Measurements from ENCODE around the gene CCDC8. TPM values are rescaled to one million over a fixed set of nuclear protein-coding genes. Genes with fewer than 3 reads are reported as not detected.

The CCDC8 gene
- total RNA-seq, 2 donors from 2014 or later = 0.40 to 2.5 TPM

- intact Hi-C loops (cut with DNase I, micrococcal nuclease) = no loop called here
- ATAC-seq (no peak), DNase-seq (no peak)
Observed at GRCh38 chr19:46369817-46370216, 43.5 kb downstream of the CCDC8 start.

GRCh38 chr19:46368116-46368515 lies 45.2 kb downstream of the CCDC8 start:
- intact Hi-C loops (cut with DNase I, micrococcal nuclease) = no loop called here

DNA sequence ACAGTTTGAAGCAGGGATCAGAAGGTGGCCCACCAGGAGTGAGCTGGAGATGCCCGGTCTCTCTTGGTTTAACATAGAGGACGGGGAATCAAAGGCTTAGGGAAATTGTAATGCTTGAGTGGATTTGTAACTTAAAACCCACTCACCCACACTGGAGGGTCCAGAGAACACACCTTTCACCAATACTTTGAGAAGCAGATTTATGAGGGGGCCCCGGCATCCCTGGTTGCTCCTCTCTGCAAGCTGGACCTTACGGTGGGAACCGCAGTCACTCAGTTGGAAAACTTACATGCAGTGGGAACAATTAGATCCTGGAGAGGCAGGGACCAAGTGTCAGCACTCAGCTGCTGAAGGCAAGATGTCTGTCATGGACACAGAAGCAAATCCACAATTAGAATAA lies 45.9 kb downstream of the CCDC8 start:
- DNase-seq = no peak
- intact Hi-C loops (cut with DNase I, micrococcal nuclease) = no loop called here
- ATAC-seq = no peak

More at GRCh38 chr19:46368116-46368515, 45.2 kb downstream of the CCDC8 start:
- DNase-seq (no peak), ATAC-seq (no peak)

GRCh38 chr19:46366620-46367292 lies 46.6 kb downstream of the CCDC8 start:
- peak; percentile 73 for ATAC-seq
- DNase-seq = no peak
- intact Hi-C loops (cut with DNase I, micrococcal nuclease) = no loop called here

DNA sequence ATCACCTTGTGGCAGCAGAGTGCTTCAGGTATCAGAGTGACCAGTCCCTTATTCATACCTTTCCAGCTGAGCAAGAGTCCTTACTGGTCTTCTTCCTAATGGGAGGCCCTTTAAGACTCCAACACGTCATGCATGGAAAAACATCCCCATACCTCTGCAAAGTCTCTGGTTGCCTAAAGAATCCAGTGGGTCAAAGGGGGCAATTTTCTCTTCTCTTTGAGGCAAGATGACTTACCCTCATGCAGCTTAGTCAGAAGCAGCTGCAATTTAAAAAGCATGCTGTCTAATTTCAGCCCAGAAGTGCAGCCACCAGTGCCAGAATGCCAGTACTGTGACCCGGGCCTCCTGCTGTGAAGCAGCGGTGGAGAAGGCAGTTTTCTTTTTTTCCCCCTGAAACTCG lies 47.8 kb downstream of the CCDC8 start:
- intact Hi-C loops (cut with DNase I, micrococcal nuclease) = no loop called here
- DNase-seq = no peak
- no peak for ATAC-seq

DNA sequence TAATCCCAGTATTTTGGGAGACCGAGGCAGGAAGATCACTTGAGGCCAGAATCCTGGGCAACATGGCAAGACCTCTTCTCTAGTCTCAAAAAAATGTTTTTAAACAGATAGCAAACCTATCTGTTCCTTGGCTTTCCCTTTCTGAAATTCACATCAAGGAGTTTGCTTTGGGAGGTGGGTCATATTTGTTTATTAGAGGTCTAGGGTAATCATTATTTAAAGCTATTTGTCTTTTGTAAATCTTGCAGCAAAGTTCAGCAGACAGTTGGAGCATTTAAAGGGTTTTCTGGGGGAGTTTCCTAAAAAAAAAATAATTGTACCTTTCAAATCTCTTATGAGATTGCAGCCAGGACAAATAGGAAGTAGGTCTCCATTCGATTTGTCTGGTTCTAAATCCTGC lies 49.0 kb downstream of the CCDC8 start:
- intact Hi-C loops (cut with DNase I, micrococcal nuclease) = no loop called here
- ATAC-seq = no peak

DNA sequence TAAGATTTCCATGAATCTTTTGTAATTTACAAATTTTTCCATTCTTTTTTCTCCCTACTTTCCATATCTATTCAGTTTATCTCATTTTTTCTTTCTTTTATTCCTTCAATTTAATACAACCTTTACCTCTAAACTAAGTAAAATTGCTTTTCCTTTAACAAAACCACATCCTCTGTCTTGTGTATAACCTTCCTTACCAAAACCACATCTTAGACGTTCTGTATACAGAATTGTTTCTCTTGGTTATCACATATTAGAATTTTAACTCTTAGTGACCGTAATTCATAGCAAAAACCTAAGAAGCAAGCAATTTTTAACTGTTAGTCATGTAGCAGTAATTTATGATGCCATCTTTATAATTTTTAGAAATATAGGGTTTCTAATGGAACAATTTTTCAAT lies 51.4 kb downstream of the CCDC8 start:
- DNase-seq (no peak), ATAC-seq (no peak)
- intact Hi-C loops (cut with DNase I, micrococcal nuclease) = no loop called here

More for the DNA sequence above, 49.0 kb downstream of the CCDC8 start:
- DNase-seq = no peak

Other genes with a start within 250 kb of the CCDC8 start
- not detected for gene IGFL1, start 183.8 kb downstream of the CCDC8 start, total RNA-seq
- gene HIF3A, start 116.5 kb downstream of the CCDC8 start, total RNA-seq = 10 to 100 TPM; 12.0 to 14.6 TPM
- gene PPP5C, start 66.5 kb downstream of the CCDC8 start, total RNA-seq = 10 to 100 TPM; 51.8 to 80.7 TPM
- gene PNMA8C, start 15.4 kb upstream of the CCDC8 start, total RNA-seq = under 1 TPM in 1 of 2 donors, not detected in 1; 0.06 TPM
- 1 to 10 TPM in 1 of 2 donors, under 1 TPM in 1; 0.24 to 1.1 TPM for gene PNMA8A, start 58.0 kb upstream of the CCDC8 start, total RNA-seq
- under 1 TPM; 0.21 to 0.61 TPM for gene PNMA8B, start 82.3 kb upstream of the CCDC8 start, total RNA-seq
- 100 to 1,000 TPM; 250 to 278 TPM for gene CALM3, start 187.8 kb upstream of the CCDC8 start, total RNA-seq
- gene PTGIR, start 211.5 kb upstream of the CCDC8 start, total RNA-seq = 1 to 10 TPM in 1 of 2 donors, under 1 TPM in 1; 0.58 to 1.6 TPM
- not detected for gene GNG8, start 222.6 kb upstream of the CCDC8 start, total RNA-seq
- 1 to 10 TPM; 1.1 to 7.8 TPM for gene DACT3, start 247.6 kb upstream of the CCDC8 start, total RNA-seq